ENCODE results near the gene CA10. TPM values are rescaled to one million over a fixed set of nuclear protein-coding genes. Genes with fewer than 3 reads are reported as not detected.

CA10 gene
- total RNA-seq, 1 experiment from 2014 or later, result not detected

DNA sequence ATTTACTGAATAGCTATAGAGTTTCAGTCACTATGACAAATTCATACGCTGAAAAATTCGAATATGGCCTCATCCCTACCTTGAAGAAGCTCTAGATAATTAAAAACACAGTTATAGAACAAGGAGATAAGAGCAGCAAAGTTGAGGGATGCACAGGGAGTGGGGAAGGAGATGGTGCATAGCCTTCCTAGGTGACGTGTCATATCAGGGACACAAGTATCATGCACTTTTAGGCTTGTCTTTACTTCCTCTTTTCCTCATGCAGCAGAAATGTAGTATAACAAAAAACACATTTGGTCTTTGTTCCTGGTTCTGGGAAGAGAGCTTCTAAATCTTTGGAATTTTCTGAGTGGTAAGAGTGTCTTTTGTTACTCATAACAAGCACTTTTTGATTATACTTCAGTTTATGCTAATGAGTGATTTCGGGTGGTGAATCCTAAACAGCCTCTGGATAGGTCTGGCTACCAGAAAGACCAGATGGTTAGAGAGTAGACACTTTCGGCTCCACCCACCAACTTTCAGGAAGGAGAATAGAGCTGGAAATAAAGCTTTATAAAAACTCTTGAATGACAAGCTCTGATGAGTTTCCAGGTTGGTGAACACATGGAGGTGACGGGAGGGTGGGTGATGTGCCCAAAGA is 556.8 kb downstream of the CA10 start:
- DNase-seq, result no peak
- Histone ChIP-seq H3K4me3 (no peak overlapping the region), H3K27me3 (no peaks in the 10 kb centered on the region; the same call in 1 of the 2 replicates), H3K9me3 (no peaks in the 10 kb centered on the region), H3K36me3 (no peaks in the 10 kb centered on the region)

DNA sequence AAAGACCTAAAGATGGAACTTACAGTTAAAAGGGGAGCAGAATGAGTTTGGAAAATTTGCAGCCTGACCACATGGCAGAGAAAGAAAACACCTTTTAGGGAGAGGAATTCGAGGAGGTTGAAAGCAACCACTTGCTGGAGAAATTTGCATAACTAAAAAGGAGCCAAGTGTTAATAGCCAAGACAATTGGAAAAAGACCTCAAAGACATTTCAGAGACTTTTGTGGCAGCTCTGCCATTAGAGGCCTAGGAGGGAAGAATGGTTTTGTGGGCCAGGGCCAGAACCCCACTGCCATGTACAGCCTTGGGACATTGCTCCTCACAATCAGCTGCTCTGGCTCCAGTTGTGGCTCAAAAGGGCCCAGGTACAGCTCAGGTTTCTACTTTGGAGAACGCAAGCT is 559.7 kb downstream of the CA10 start:
- DNase-seq, result no peak
- Histone ChIP-seq H3K36me3 (no peaks in the 10 kb centered on the region), H3K9me3 (no peaks in the 10 kb centered on the region), H3K27me3 (peaks cover 2% of the 10 kb centered on the region; the same call in 1 of the 2 replicates), H3K4me3 (no peak overlapping the region)

- Histone ChIP-seq H3K36me3 (no peaks in the 10 kb centered on the region), H3K4me3 (no peak overlapping the region), H3K27me3 (0 out of 2 replicates have a peak, but pooled peaks cover 2% of the 10 kb centered on the region), H3K9me3 (no peaks in the 10 kb centered on the region)
- DNase-seq, result no peak
Measured at GRCh38 chr17:51597345-51597744, 561.2 kb downstream of the CA10 start.

GRCh38 chr17:51595826-51596398 is 562.6 kb downstream of the CA10 start:
- no peaks in the 10 kb centered on the region for H3K9me3 ChIP-seq
- H3K27me3 ChIP-seq, result 0 out of 2 replicates have a peak, but pooled peaks cover 2% of the 10 kb centered on the region
- no peaks in the 10 kb centered on the region for H3K36me3 ChIP-seq
- H3K4me3 ChIP-seq, result no peak overlapping the region
- DNase-seq, result no peak

DNA sequence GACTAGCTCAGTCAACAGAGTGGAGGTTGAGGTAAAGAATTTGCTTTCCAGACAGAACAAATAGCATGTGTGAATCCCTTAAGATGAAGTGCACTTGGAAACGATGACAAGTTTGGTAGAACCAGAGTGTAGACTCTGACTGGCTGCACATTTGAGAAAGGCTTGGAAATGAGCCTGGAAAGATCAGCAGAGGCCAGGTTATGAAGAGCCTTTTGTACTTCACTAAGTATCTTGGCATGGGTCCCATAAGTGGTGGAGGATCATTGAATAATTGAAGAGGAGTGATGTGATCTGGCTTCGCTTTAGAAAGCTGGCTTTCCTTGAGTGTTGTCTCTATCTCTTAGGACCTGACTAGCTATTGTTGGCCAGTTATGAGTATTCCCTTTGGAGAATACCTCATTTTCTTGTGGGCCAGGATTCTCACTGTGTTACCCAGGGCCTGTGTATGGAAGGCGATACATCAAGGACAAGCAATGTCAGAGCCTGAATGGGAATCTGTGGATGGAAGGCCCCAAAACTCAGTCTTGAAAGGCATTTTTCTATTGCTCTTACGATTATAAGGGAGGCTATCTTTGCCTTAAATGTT is 568.4 kb downstream of the CA10 start:
- 0 out of 2 replicates have a peak, but pooled peaks cover 2% of the 10 kb centered on the region for H3K27me3 ChIP-seq
- H3K9me3 ChIP-seq, result peaks cover 4% of the 10 kb centered on the region; the same call in 1 of the 2 replicates
- H3K4me3 ChIP-seq, result no peak overlapping the region
- H3K36me3 ChIP-seq, result no peaks in the 10 kb centered on the region
- DNase-seq, result no peak

- no peaks in the 10 kb centered on the region for H3K36me3 ChIP-seq
- H3K9me3 ChIP-seq, result peaks cover 4% of the 10 kb centered on the region; the same call in 1 of the 2 replicates
- DNase-seq, result no peak
- no peak overlapping the region for H3K4me3 ChIP-seq
- H3K27me3 ChIP-seq, result no peaks in the 10 kb centered on the region
Measured at GRCh38 chr17:51588063-51588462, 570.5 kb downstream of the CA10 start.

DNA sequence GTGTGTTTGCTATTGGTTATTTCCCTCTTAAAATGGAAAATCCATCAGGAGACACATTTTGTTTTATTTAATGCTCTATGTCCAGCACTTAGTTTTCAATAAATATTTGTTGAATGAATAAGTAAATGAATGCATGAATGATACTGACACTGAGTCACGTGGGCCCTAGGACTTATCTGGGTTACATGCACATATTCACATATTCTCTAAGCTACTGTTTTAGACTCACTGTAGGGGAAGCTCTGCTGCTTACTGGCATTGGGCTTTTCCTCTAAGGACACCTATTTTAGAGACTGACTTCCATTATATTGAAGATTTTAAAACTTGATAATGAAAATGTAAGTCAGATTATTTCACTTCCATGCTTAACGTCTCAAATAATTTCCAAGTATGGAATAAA is 571.0 kb downstream of the CA10 start:
- peaks cover 4% of the 10 kb centered on the region; the same call in 1 of the 2 replicates for H3K9me3 ChIP-seq
- H3K36me3 ChIP-seq, result no peaks in the 10 kb centered on the region
- DNase-seq, result no peak
- no peak overlapping the region for H3K4me3 ChIP-seq
- H3K27me3 ChIP-seq, result no peaks in the 10 kb centered on the region

- DNase-seq, result no peak
- H3K36me3 ChIP-seq, result no peaks in the 10 kb centered on the region
- H3K27me3 ChIP-seq, result no peaks in the 10 kb centered on the region
- H3K4me3 ChIP-seq, result no peak overlapping the region
- peaks cover 4% of the 10 kb centered on the region; the same call in 1 of the 2 replicates for H3K9me3 ChIP-seq
Measured at GRCh38 chr17:51585514-51586104, 572.9 kb downstream of the CA10 start.

- no peak overlapping the region for H3K4me3 ChIP-seq
- no peaks in the 10 kb centered on the region for H3K36me3 ChIP-seq
- H3K9me3 ChIP-seq, result no peaks in the 10 kb centered on the region
- H3K27me3 ChIP-seq, result no peaks in the 10 kb centered on the region
- no peak for DNase-seq
Measured at GRCh38 chr17:51580869-51581268, 577.6 kb downstream of the CA10 start.
